ENCODE measurements around the gene TSC22D2. TPM values are rescaled to one million over a fixed set of nuclear protein-coding genes. Genes with fewer than 3 reads are reported as not detected.
A peak's percentile ranks its signal among the peaks of the same experiment; 100 is the strongest.

TSC22D2 gene
- total RNA-seq (2012; rRNA removed) (12.2 and 15.8 TPM in 2 replicates), polyA plus RNA-seq (2012; rRNA removed) (16.7 and 20.5 TPM in 2 replicates), Bru-seq, nascent RNA (percentile 98 among the genes with signal in this experiment), BruChase-seq, experiment 1, labeled RNA remaining after a 6-hour chase (percentile 85 among the genes with signal in this experiment), BruChase-seq, experiment 2, labeled RNA remaining after a 2-hour chase (percentile 94 among the genes with signal in this experiment)
- 6.3 and 8.5 TPM in 2 replicates for polyA plus RNA-seq (2012; cell fraction: cytosol; rRNA removed)
- 8.2 and 33.9 TPM in 2 replicates for polyA plus RNA-seq (2012; cell fraction: nucleus; rRNA removed; ENCODE audit: low replicate concordance)
- long read RNA-seq, full-length matches to known transcripts, result 76 of 88 reads
- long read RNA-seq, partial matches to known transcripts, result 0 of 88 reads
- long read RNA-seq, other reads (novel, unspliced or antisense), result 12 of 88 reads

- H2BK20ac ChIP-seq (ENCODE audit: low read depth, low read length), result peak within 1 kb of the TSS; percentile 55; the same call in 1 of the 2 replicates
- ATAC-seq (ENCODE audit: low read depth) (peak; percentile 81), DNase-seq (peak; percentile 92)
- H2AFZ ChIP-seq (replicated peaks; ENCODE audit: low read length, poor library complexity), result peak within 1 kb of the TSS; percentile 92
- in situ Hi-C loops (cut with MboI; ENCODE audit: low sequenced_read_pairs) (loop anchor here (5.0 kb wide), 1 partner anchor 181 kb away; no protein-coding TSS in a partner anchor), dilution Hi-C loops (cut with HindIII; ENCODE audit: low sequenced_read_pairs, unreplicated experiment) (no loop called here), intact Hi-C loops (cut with micrococcal nuclease) (loop anchor here (1.0 to 2.0 kb wide), 4 partner anchors 36 to 472 kb away; no protein-coding TSS in a partner anchor)
- H3K27me3 ChIP-seq (ENCODE audit: control insufficient read depth, insufficient read depth, low read length), result no peaks in the 10 kb centered on the region
- ChIA-PET CTCF (interaction anchor here (1.2 to 1.3 kb wide), 2 partner anchors 169 to 171 kb away, joined by 3 to 5 read pairs; no protein-coding TSS in a partner anchor), POLR2A (ENCODE audit: unreplicated experiment) (interaction anchor here (0.6 to 1.2 kb wide), 9 partner anchors 21 to 362 kb away, joined by 3 to 9 read pairs (median 5); no protein-coding TSS in a partner anchor)
- peaks cover 45% of the 10 kb centered on the region for H4K20me1 ChIP-seq (ENCODE audit: insufficient read depth, low read length)
- peak within 1 kb of the TSS; percentile 35; the same call in 1 of the 2 replicates for H2AK5ac ChIP-seq (ENCODE audit: low read depth, low read length)
- peak within 1 kb of the TSS; percentile 96 for H3K14ac ChIP-seq (replicated peaks; ENCODE audit: low read depth, low read length)
- peak within 1 kb of the TSS; percentile 76 for H3K4me3 ChIP-seq (ENCODE audit: insufficient read depth, low read depth, low read length)
- peak within 1 kb of the TSS; percentile 61 for H2BK15ac ChIP-seq (ENCODE audit: low read depth, low read length)
- peak within 1 kb of the TSS; percentile 99 for H3K23ac ChIP-seq (ENCODE audit: low read depth, low read length)
- TF ChIP-seq RAD21 (IDR thresholded peaks at IDR 0.05; ENCODE audit: low read length), result no peak; the same call in 1 of the 2 replicates
- no peak for TF ChIP-seq NFE2L2 (IDR thresholded peaks at IDR 0.05; ENCODE audit: low read depth, low read length)
- TF ChIP-seq SMC3 (IDR thresholded peaks at IDR 0.05; ENCODE audit: low read depth, low read length), result 0 out of 2 replicates have a peak, but pooled peaks have one; percentile 12
- 0 out of 2 replicates have a peak, but pooled peaks have one; percentile 39 for TF ChIP-seq CHD1 (IDR thresholded peaks at IDR 0.05; ENCODE audit: low read depth, low read length)
- TF ChIP-seq MAFK (IDR thresholded peaks at IDR 0.05; ENCODE audit: low read depth, low read length), result no peak
- peak; percentile 94 for TF ChIP-seq POLR2A (IDR thresholded peaks at IDR 0.05; ENCODE audit: low read depth, low read length)
- TF ChIP-seq, protein P1, sequence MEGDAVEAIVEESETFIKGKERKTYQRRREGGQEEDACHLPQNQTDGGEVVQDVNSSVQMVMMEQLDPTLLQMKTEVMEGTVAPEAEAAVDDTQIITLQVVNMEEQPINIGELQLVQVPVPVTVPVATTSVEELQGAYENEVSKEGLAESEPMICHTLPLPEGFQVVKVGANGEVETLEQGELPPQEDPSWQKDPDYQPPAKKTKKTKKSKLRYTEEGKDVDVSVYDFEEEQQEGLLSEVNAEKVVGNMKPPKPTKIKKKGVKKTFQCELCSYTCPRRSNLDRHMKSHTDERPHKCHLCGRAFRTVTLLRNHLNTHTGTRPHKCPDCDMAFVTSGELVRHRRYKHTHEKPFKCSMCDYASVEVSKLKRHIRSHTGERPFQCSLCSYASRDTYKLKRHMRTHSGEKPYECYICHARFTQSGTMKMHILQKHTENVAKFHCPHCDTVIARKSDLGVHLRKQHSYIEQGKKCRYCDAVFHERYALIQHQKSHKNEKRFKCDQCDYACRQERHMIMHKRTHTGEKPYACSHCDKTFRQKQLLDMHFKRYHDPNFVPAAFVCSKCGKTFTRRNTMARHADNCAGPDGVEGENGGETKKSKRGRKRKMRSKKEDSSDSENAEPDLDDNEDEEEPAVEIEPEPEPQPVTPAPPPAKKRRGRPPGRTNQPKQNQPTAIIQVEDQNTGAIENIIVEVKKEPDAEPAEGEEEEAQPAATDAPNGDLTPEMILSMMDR (conservative IDR thresholded peaks at IDR 0.05; ENCODE audit: low read depth, low read length), result peak; percentile 31
- peak; percentile 70 for TF ChIP-seq BHLHE40 (IDR thresholded peaks at IDR 0.05; ENCODE audit: low read depth, low read length)
- TF ChIP-seq MAZ (IDR thresholded peaks at IDR 0.05; ENCODE audit: borderline replicate concordance, low read depth, low read length), result peak; percentile 87; the same call in 1 of the 2 replicates
- peaks cover 6% of the 10 kb centered on the region for H3K36me3 ChIP-seq (ENCODE audit: control insufficient read depth, insufficient read depth, low read length)
- whole genome bisulfite sequencing, 2 experiments (ENCODE audit: extremely low coverage in 2 of 2, insufficient read length in 1 of 2), result 0% methylated on average over 34 of the region's 102 CpGs; no CpG with 5 or more reads in 1 of the 2 experiments
- H4K91ac ChIP-seq (ENCODE audit: insufficient read depth, low read depth, low read length), result peak within 1 kb of the TSS; percentile 78
- H3K4me2 ChIP-seq (ENCODE audit: low read depth, low read length), result peak within 1 kb of the TSS; percentile 97
- H2BK120ac ChIP-seq (ENCODE audit: low read depth, low read length), result peak within 1 kb of the TSS; percentile 84
- H3K9ac ChIP-seq (ENCODE audit: low read depth, low read length), result peak within 1 kb of the TSS; percentile 94
- peak within 1 kb of the TSS; percentile 98 for H2BK5ac ChIP-seq (ENCODE audit: low read depth, low read length, poor library complexity, severe bottlenecking)
- no peaks in the 10 kb centered on the region for H3K9me1 ChIP-seq (ENCODE audit: insufficient read depth, low read length)
- peaks cover 4 to 6% of the 10 kb centered on the region in 2 experiments; a peak in 3 of 4 replicates for H3K79me1 ChIP-seq (ENCODE audit: low read depth in 1 of 2, low read length in 2 of 2)
- H4K5ac ChIP-seq (ENCODE audit: low read depth, low read length), result peak within 1 kb of the TSS; percentile 74
- H3K18ac ChIP-seq (ENCODE audit: low read depth, low read length), result peak within 1 kb of the TSS; percentile 91
- no peaks in the 10 kb centered on the region for H3K4me1 ChIP-seq (ENCODE audit: control insufficient read depth, insufficient read depth, low read length)
- peak within 1 kb of the TSS; percentile 97 for H3K27ac ChIP-seq (ENCODE audit: insufficient read depth, low read length)
- H3K4ac ChIP-seq (ENCODE audit: low read depth, low read length), result peak within 1 kb of the TSS; percentile 91
- peak within 1 kb of the TSS; percentile 99 for H2AK9ac ChIP-seq (replicated peaks; ENCODE audit: low read depth, low read length, poor library complexity)
- peak within 1 kb of the TSS; percentile 99 for H3K56ac ChIP-seq (ENCODE audit: extremely low read depth, insufficient read depth, low read length)
- peak within 1 kb of the TSS; percentile 66 to 90 for H4K8ac ChIP-seq (ENCODE audit: low read depth in 2 of 2, low read length in 2 of 2)
- no peaks in the 10 kb centered on the region for H3K9me3 ChIP-seq (ENCODE audit: control insufficient read depth, insufficient read depth, low read length)
- no TSS peak for BruUV-seq (replicated peaks)
Measured at GRCh38 chr3:150408221-150409124, at the start of gene TSC22D2. Gene TSC22D2, plus strand, starts transcription at chr3:150408298. Its CDS starts 1,053 bp downstream, at chr3:150409351.
